ENCODE results near the gene NFASC.

NFASC gene

GRCh38 chr1:204992998-204993314 lies 122.3 kb downstream of the NFASC start:
- no peak for DNase-seq (ENCODE audit: low read depth)
- no peak for TF ChIP-seq CTCF (IDR thresholded peaks at IDR 0.05; ENCODE audit: control insufficient read depth, extremely low read depth, insufficient read depth)
- no peak overlapping the region for H3K4me3 ChIP-seq (ENCODE audit: low read depth, low read length)

GRCh38 chr1:204994086-204994862 lies 123.6 kb downstream of the NFASC start:
- no peak for TF ChIP-seq CTCF (IDR thresholded peaks at IDR 0.05; ENCODE audit: control insufficient read depth, extremely low read depth, insufficient read depth)
- DNase-seq (ENCODE audit: low read depth) = no peak
- no peak overlapping the region for H3K4me3 ChIP-seq (ENCODE audit: low read depth, low read length)

GRCh38 chr1:204996981-204997380 lies 126.3 kb downstream of the NFASC start:
- no peak overlapping the region for H3K4me3 ChIP-seq (ENCODE audit: low read depth, low read length)
- DNase-seq (ENCODE audit: low read depth) = no peak
- no peak for TF ChIP-seq CTCF (IDR thresholded peaks at IDR 0.05; ENCODE audit: control insufficient read depth, extremely low read depth, insufficient read depth)

- DNase-seq (ENCODE audit: low read depth) = no peak
- no peak overlapping the region for H3K4me3 ChIP-seq (ENCODE audit: low read depth, low read length)
- no peak for TF ChIP-seq CTCF (IDR thresholded peaks at IDR 0.05; ENCODE audit: control insufficient read depth, extremely low read depth, insufficient read depth)
Observed at GRCh38 chr1:204997591-204998355, 127.1 kb downstream of the NFASC start.

- no peak for DNase-seq (ENCODE audit: low read depth)
Observed at GRCh38 chr1:205001162-205001561, 130.5 kb downstream of the NFASC start.

GRCh38 chr1:205002705-205003104 lies 132.0 kb downstream of the NFASC start:
- TF ChIP-seq CTCF (IDR thresholded peaks at IDR 0.05; ENCODE audit: control insufficient read depth, extremely low read depth, insufficient read depth) = no peak
- no peak for DNase-seq (ENCODE audit: low read depth)
- H3K4me3 ChIP-seq (ENCODE audit: low read depth, low read length) = no peak overlapping the region

More at GRCh38 chr1:205001162-205001561, 130.5 kb downstream of the NFASC start:
- H3K4me3 ChIP-seq (ENCODE audit: low read depth, low read length) = no peak overlapping the region
- no peak for TF ChIP-seq CTCF (IDR thresholded peaks at IDR 0.05; ENCODE audit: control insufficient read depth, extremely low read depth, insufficient read depth)

Data from LNCaP clone FGC (cell line).